K562 (cell line): ENCODE results near the gene SLC18B1. TPM values are rescaled to one million over a fixed set of nuclear protein-coding genes. Genes with fewer than 3 reads are reported as not detected.
A peak's percentile ranks its signal among the peaks of the same experiment; 100 is the strongest.

Source experiments
- BCL6 ChIP-seq: fragments of 250-450 bp; sonication (Bioruptor Pico); IDR thresholded peaks from 2 replicates; pipeline ENCODE4 v1.4.0; 2020
- CHD4 ChIP-seq: fragments of 200-600 bp; sonication (generic); IDR thresholded peaks from 3 replicates; pipeline ENCODE4 v1.6.1; 2012; ENCODE audit warnings: low read depth, mild to moderate bottlenecking, mixed read lengths, low read length, inconsistent platforms; ENCODE audit not compliant: insufficient read depth, insufficient replicate concordance, poor library complexity, severe bottlenecking
- CLOCK ChIP-seq: fragments of 250-450 bp; sonication (Bioruptor Pico); IDR thresholded peaks from 2 replicates; pipeline ENCODE4 v1.4.0; 2020; ENCODE audit warnings: mild to moderate bottlenecking, moderate library complexity, borderline replicate concordance
- CREB1 ChIP-seq, 2 experiments: sonication (generic) in 1 of 2; formaldehyde crosslinking in 1 of 2; IDR thresholded peaks; 2 replicates each; pipeline versions ENCODE4 v1.6.1 to v1.8.0; 2012 to 2022; ENCODE audit warnings: inconsistent platforms in 1 of 2, mild to moderate bottlenecking in 1 of 2, missing genetic modification reagents in 1 of 2, moderate library complexity in 1 of 2
- E2F1 ChIP-seq: sonication (generic); formaldehyde crosslinking; IDR thresholded peaks from 2 replicates; pipeline ENCODE4 v1.8.1; 2023; ENCODE audit warnings: mild to moderate bottlenecking, missing genetic modification reagents, moderate library complexity
- ELK1 ChIP-seq: sonication (generic); formaldehyde crosslinking; IDR thresholded peaks from 2 replicates; pipeline ENCODE4 v1.8.1; 2022; ENCODE audit warnings: missing genetic modification reagents
- KAT2B ChIP-seq: IDR thresholded peaks from one replicate; pipeline ENCODE4 v1.6.1; 2012; ENCODE audit warnings: low read depth, mild to moderate bottlenecking, control low read depth, inconsistent platforms, low read length, moderate library complexity
- MXI1 ChIP-seq: IDR thresholded peaks from 2 replicates; pipeline ENCODE4 v1.6.1; 2011; ENCODE audit warnings: low read depth, mild to moderate bottlenecking, improper control_type of control experiment, low read length
- NFXL1 ChIP-seq: fragments of 450-650 bp; formaldehyde crosslinking; IDR thresholded peaks from 2 replicates; pipeline ENCODE4 v1.4.0; 2021; ENCODE audit warnings: mild to moderate bottlenecking
- NR3C1 ChIP-seq: sonication (generic); formaldehyde crosslinking; IDR thresholded peaks from 2 replicates; pipeline ENCODE4 v1.8.1; 2022; ENCODE audit warnings: missing genetic modification reagents
- PCBP1 ChIP-seq: fragments of 200-400 bp; formaldehyde crosslinking; IDR thresholded peaks from 2 replicates; pipeline ENCODE4 v1.6.1; 2018; ENCODE audit warnings: mild to moderate bottlenecking, low read depth, low read length; ENCODE audit not compliant: poor library complexity, severe bottlenecking
- PHB2 ChIP-seq: fragments of 450-650 bp; IDR thresholded peaks from 2 replicates; pipeline ENCODE4 v1.6.1; 2017; ENCODE audit warnings: low read depth
- POLR2A ChIP-seq: fragments of 450-650 bp; conservative IDR thresholded peaks from 2 replicates; pipeline ENCODE4 v1.6.1; 2016
- POLR2G ChIP-seq: fragments of 200-400 bp; formaldehyde crosslinking; IDR thresholded peaks from 2 replicates; pipeline ENCODE4 v1.6.1; 2017; ENCODE audit warnings: low read depth, mild to moderate bottlenecking, antibody characterized with exemption, low read length, moderate library complexity
- RAD51 ChIP-seq: fragments of 450-650 bp; IDR thresholded peaks from 2 replicates; pipeline ENCODE4 v1.7.1; 2016; ENCODE audit warnings: low read depth, mild to moderate bottlenecking, borderline replicate concordance
- SAFB ChIP-seq: fragments of 200-400 bp; formaldehyde crosslinking; IDR thresholded peaks from 2 replicates; pipeline ENCODE4 v1.6.1; 2017; ENCODE audit warnings: low read depth, low read length, borderline replicate concordance
- ZBTB34 ChIP-seq: fragments of 250-450 bp; sonication (Bioruptor Pico); IDR thresholded peaks from 2 replicates; pipeline ENCODE4 v1.8.0; 2021; ENCODE audit warnings: mild to moderate bottlenecking, moderate library complexity
- ZEB2 ChIP-seq: fragments of 450-650 bp; IDR thresholded peaks from 2 replicates; pipeline ENCODE4 v1.6.1; 2016
- ZFP30 ChIP-seq: fragments of 250-450 bp; sonication (Bioruptor Pico); IDR thresholded peaks from 2 replicates; pipeline ENCODE4 v1.8.0; 2022; ENCODE audit warnings: moderate library complexity, mild to moderate bottlenecking, inconsistent platforms, borderline replicate concordance
- ZFPM2 ChIP-seq: fragments of 250-450 bp; sonication (Bioruptor Pico); IDR thresholded peaks from 2 replicates; pipeline ENCODE4 v1.5.1; 2022; ENCODE audit warnings: mild to moderate bottlenecking
- ZNF143 ChIP-seq: sonication (generic); formaldehyde crosslinking; IDR thresholded peaks from 2 replicates; pipeline ENCODE4 v1.9.0; 2022; ENCODE audit warnings: mild to moderate bottlenecking, missing genetic modification reagents
- ZNF644 ChIP-seq: fragments of 200-800 bp; sonication (Bioruptor generic); IDR thresholded peaks from 2 replicates; pipeline ENCODE4 v1.6.1; 2016; ENCODE audit warnings: low read depth, missing genetic modification characterization, missing compliant biosample characterization
- ZZZ3 ChIP-seq: fragments of 450-650 bp; IDR thresholded peaks from 2 replicates; pipeline ENCODE4 v1.6.1; 2016; ENCODE audit warnings: antibody characterized with exemption, mild to moderate bottlenecking, moderate library complexity
- polyA plus RNA-seq, 8 experiments: library from polyadenylated mRNA; depleted of rRNA in 4 of 8; stranded (reverse) in 5 of 8; unstranded in 3 of 8; fragments of >200 nt; fragmentation: Nextera tagmentation in 2 of 8; fragmentation: Illumina TruSeq in 1 of 8; extraction: Ambion mirVana in 2 of 8; extraction: Trizol in 1 of 8; gene quantifications; 2 replicates each; pipeline versions ENCODE4 v1.2.1 to v1.2.3, GENCODE V29; 2011 to 2014; ENCODE audit warnings: inconsistent platforms in 1 of 8, missing spikeins in 1 of 8
- total RNA-seq, 7 experiments: library from RNA; depleted of rRNA in 6 of 7; stranded (reverse); fragments of >200 nt in 6 of 7; fragmentation: Illumina TruSeq in 2 of 7; extraction: Trizol in 2 of 7; gene quantifications; 2 replicates each; pipeline versions ENCODE4 v1.2.1 to v1.2.3, GENCODE V29; 2011 to 2021; ENCODE audit warnings: low replicate concordance in 1 of 7

SLC18B1 gene
- total and polyA plus RNA-seq, 9 of the 15 experiments (the other 6 are each of a cell fraction or from before 2014, with no cell fraction given) = 10.4 to 49.1 (median 32.0) TPM

GRCh38 chr6:132817554-132818403, 19.3 kb upstream of the SLC18B1 start (continued):
- TF ChIP-seq CLOCK (no peak), ZEB2 (no peak), KAT2B (no peak), ZFPM2 (CRISPR knock-in tag) (no peak), MXI1 (no peak), E2F1 (0 out of 2 replicates have a peak, but pooled peaks have one; percentile 20), ZZZ3 (no peak), ZNF143 (CRISPR knock-in tag) (no peak), NFXL1 (CRISPR knock-in tag) (no peak), CREB1 (IDR thresholded peaks at IDR 0.05) (no peak; the same call in 1 of the 2 replicates), CREB1 (CRISPR knock-in tag; IDR thresholded peaks at IDR 0.05) (no peak), RAD51 (no peak), ZFP30 (CRISPR knock-in tag) (no peak), PHB2 (no peak), BCL6 (CRISPR knock-in tag) (no peak), ZBTB34 (no peak), POLR2A (peak; percentile 40), ZNF644 (no peak), NR3C1 (CRISPR knock-in tag) (no peak), ELK1 (no peak), CHD4 (no peak), PCBP1 (no peak), POLR2G (no peak), SAFB (no peak)
